CD4-positive, alpha-beta T cell (primary cell): ENCODE results near the gene PRKCA. TPM values are rescaled to one million over a fixed set of nuclear protein-coding genes. Genes with fewer than 3 reads are reported as not detected.

Experiments used
- ATAC-seq: fragments of 200-7000 bp; cut with Tn5 transposase; one replicate; pipeline ENCODE4 v1.10.0; 2022; ENCODE audit warnings: mild to moderate bottlenecking; ENCODE audit not compliant: poor library complexity
- CTCF ChIA-PET: fragments of 350-600 bp; sonication (Branson Sonifier 250); formaldehyde crosslinking; loops from one replicate; lab custom pipeline; 2021; ENCODE audit warnings: antibody characterized with exemption, inconsistent platforms; lab: Charles Lee
- POLR2A ChIA-PET: fragments of 350-600 bp; sonication (Branson Sonifier 250); formaldehyde crosslinking; loops from one replicate; lab custom pipeline; 2021; ENCODE audit warnings: antibody characterized with exemption, inconsistent platforms; lab: Charles Lee
- DNase-seq, 14 experiments: peaks; one replicate each; pipeline ENCODE4 v3.0.0-alpha.2; 2013 to 2020; ENCODE audit warnings: mixed read lengths in 2 of 14
- H3K27ac ChIP-seq, 2 donors: one replicate each; pipeline versions ENCODE4 v1.5.1 to v1.7.0; 2013; ENCODE audit warnings: low read length in 2 of 2, low read depth in 1 of 2, mild to moderate bottlenecking in 1 of 2
- H3K27me3 ChIP-seq, 2 experiments: 1 replicate in 1 of 2; 2 replicates in 1 of 2; pipeline versions ENCODE4 v1.6.1 to v1.7.0; 2013; ENCODE audit warnings: low read length in 2 of 2, control low read depth in 1 of 2, mild to moderate bottlenecking in 1 of 2, moderate library complexity in 1 of 2; ENCODE audit not compliant: insufficient read depth in 2 of 2, control insufficient read depth in 1 of 2
- H3K36me3 ChIP-seq: one replicate; pipeline ENCODE4 v1.6.1; 2013; ENCODE audit warnings: low read length, control low read depth; ENCODE audit not compliant: insufficient read depth
- H3K4me1 ChIP-seq: one replicate; pipeline ENCODE4 v1.6.1; 2013; ENCODE audit warnings: low read length, control low read depth; ENCODE audit not compliant: insufficient read depth
- H3K4me3 ChIP-seq: one replicate; pipeline ENCODE4 v1.5.1; 2013; ENCODE audit warnings: mild to moderate bottlenecking, low read length, moderate library complexity
- H3K9me3 ChIP-seq, 2 experiments: 1 replicate in 1 of 2; 2 replicates in 1 of 2; pipeline versions ENCODE4 v1.6.1 to v1.7.0; 2013; ENCODE audit warnings: low read length in 2 of 2, mild to moderate bottlenecking in 2 of 2, control low read depth in 1 of 2, moderate library complexity in 1 of 2; ENCODE audit not compliant: control insufficient read depth in 1 of 2, insufficient read depth in 1 of 2
- H3K27ac Mint-ChIP-seq: one replicate; pipeline ENCODE4 v1.8.0; 2020; ENCODE audit warnings: mixed read lengths
- H3K27me3 Mint-ChIP-seq: one replicate; pipeline ENCODE4 v1.8.0; 2021; ENCODE audit warnings: mixed read lengths
- H3K36me3 Mint-ChIP-seq: one replicate; pipeline ENCODE4 v1.8.0; 2021; ENCODE audit warnings: low read depth, mixed read lengths
- H3K4me1 Mint-ChIP-seq: one replicate; pipeline ENCODE4 v1.8.0; 2021; ENCODE audit warnings: low read depth, mixed read lengths
- H3K4me3 Mint-ChIP-seq: one replicate; pipeline ENCODE4 v1.8.0; 2020; ENCODE audit warnings: mild to moderate bottlenecking, mixed read lengths
- H3K9me3 Mint-ChIP-seq: one replicate; pipeline ENCODE4 v1.8.0; 2020; ENCODE audit warnings: mixed read lengths
- intact Hi-C, 2 experiments: fragments of 100-400 bp; cut with DNase I in 1 of 2; cut with micrococcal nuclease in 1 of 2; formaldehyde crosslinking; loops; one replicate each; pipeline versions ENCODE4 v1.15.1 to v1.9.0; 2023 to 2025; cut with DNase I, micrococcal nuclease
- total RNA-seq, 174 experiments: library from RNA in 2 of 174; stranded (reverse) in 2 of 174; gene quantifications; one replicate each; pipeline ENCODE4 v1.2.3 and lab custom pipeline; 2021 to 2026
- TF ChIP-seq, protein P1 (sequence below): fragments of 200-600 bp; IDR thresholded peaks from one replicate; pipeline ENCODE4 v1.8.0; 2022; ENCODE audit warnings: antibody characterized with exemption, mild to moderate bottlenecking

Gene PRKCA
- total RNA-seq, 2 experiments from 2014 or later: 84.8 to 88.6 TPM

DNA sequence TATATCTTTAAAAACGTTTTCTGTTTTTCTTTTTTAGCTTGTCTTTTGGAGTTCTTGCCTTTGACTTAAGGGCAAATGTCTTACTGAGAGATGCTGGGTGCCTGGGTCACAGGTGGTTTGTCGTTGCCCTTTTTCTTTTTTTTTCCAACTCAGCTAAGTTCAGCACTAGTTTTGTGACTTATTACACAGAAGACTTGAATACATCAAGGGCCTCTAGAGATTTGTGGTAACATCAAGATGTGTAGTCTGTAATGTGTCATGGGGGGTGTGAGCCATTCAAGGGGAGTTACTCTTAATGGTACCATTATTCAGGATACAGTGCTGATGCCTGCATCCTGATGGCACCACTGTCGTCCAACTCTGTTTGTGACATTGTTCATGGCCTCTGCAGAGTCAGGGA lies 95.1 kb downstream of the PRKCA start:
- ATAC-seq: peak; percentile 48
- H3K4me3 Mint-ChIP-seq: peak overlapping the region; percentile 64
- CTCF ChIA-PET: interaction anchor here (0.7 to 1.2 kb wide), 2 partner anchors 53 to 197 kb away, joined by 3 to 4 read pairs; no protein-coding TSS in a partner anchor

DNA sequence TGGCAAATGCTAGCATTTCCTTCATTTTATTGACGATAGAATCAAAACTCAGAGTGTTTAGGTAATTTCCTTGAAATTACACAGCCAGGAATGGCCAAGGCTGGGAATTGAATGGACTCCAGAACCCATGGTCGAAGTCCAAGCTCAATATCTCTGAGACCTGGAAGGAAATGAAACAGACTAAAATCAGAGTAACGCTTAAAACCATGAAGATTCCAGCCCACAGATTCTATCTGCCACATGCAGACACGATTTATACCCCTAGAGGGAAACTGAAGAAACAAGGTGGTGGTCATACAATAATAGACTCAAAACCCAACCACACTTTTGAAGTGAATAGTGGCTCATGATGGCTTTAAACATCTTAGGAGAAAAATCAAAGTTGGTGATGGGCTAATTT lies 95.6 kb downstream of the PRKCA start:
- Mint-ChIP-seq H3K4me1 (peaks cover 83% of the 10 kb centered on the region), H3K36me3 (peaks cover 21% of the 10 kb centered on the region), H3K27me3 (no peaks in the 10 kb centered on the region), H3K9me3 (peaks cover 2% of the 10 kb centered on the region), H3K4me3 (peak overlapping the region; percentile 83), H3K27ac (peak overlapping the region; percentile 89)
- TF ChIP-seq, protein P1, sequence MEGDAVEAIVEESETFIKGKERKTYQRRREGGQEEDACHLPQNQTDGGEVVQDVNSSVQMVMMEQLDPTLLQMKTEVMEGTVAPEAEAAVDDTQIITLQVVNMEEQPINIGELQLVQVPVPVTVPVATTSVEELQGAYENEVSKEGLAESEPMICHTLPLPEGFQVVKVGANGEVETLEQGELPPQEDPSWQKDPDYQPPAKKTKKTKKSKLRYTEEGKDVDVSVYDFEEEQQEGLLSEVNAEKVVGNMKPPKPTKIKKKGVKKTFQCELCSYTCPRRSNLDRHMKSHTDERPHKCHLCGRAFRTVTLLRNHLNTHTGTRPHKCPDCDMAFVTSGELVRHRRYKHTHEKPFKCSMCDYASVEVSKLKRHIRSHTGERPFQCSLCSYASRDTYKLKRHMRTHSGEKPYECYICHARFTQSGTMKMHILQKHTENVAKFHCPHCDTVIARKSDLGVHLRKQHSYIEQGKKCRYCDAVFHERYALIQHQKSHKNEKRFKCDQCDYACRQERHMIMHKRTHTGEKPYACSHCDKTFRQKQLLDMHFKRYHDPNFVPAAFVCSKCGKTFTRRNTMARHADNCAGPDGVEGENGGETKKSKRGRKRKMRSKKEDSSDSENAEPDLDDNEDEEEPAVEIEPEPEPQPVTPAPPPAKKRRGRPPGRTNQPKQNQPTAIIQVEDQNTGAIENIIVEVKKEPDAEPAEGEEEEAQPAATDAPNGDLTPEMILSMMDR: no peak
- no peaks in the 10 kb centered on the region for H3K27me3 ChIP-seq
- POLR2A ChIA-PET: interaction anchor here (0.7 to 3.5 kb wide), 5 partner anchors 8 to 94 kb away, joined by 3 to 18 read pairs (median 3); no protein-coding TSS in a partner anchor
- peaks cover 0 to 9% of the 10 kb centered on the region in 2 experiments for H3K9me3 ChIP-seq
- no peak for ATAC-seq
- no peak for DNase-seq
- intact Hi-C loops: loop anchor here in 1 of 2 experiments (2.0 to 5.0 kb wide), 3 partner anchors 17 to 91 kb away; no protein-coding TSS in a partner anchor
- CTCF ChIA-PET: interaction anchor here (0.9 to 1.2 kb wide), 2 partner anchors 143 to 197 kb away, joined by 3 to 4 read pairs; no protein-coding TSS in a partner anchor
- H3K36me3 ChIP-seq: no peaks in the 10 kb centered on the region
- peak overlapping the region; percentile 32 to 39 for H3K27ac ChIP-seq
- no peak overlapping the region for H3K4me3 ChIP-seq
- H3K4me1 ChIP-seq: peaks cover 38% of the 10 kb centered on the region

More for the DNA sequence above, 95.1 kb downstream of the PRKCA start:
- Mint-ChIP-seq H3K27ac (peak overlapping the region; percentile 89), H3K36me3 (peaks cover 25% of the 10 kb centered on the region), H3K27me3 (no peaks in the 10 kb centered on the region), H3K4me1 (peaks cover 83% of the 10 kb centered on the region), H3K9me3 (peaks cover 2% of the 10 kb centered on the region)
- Histone ChIP-seq H3K4me3 (no peak overlapping the region), H3K27ac (peak overlapping the region; percentile 12 to 40), H3K4me1 (peaks cover 43% of the 10 kb centered on the region), H3K9me3 (peaks cover 0 to 9% of the 10 kb centered on the region in 2 experiments), H3K27me3 (no peaks in the 10 kb centered on the region), H3K36me3 (no peaks in the 10 kb centered on the region)
- intact Hi-C loops: loop anchor here in 1 of 2 experiments (5.0 kb wide), 2 partner anchors 65 to 90 kb away; no protein-coding TSS in a partner anchor
- DNase-seq: no peak
- TF ChIP-seq, protein P1: no peak
- POLR2A ChIA-PET: interaction anchor here (0.7 to 3.5 kb wide), 4 partner anchors 8 to 93 kb away, joined by 3 to 18 read pairs (median 4); no protein-coding TSS in a partner anchor

DNA sequence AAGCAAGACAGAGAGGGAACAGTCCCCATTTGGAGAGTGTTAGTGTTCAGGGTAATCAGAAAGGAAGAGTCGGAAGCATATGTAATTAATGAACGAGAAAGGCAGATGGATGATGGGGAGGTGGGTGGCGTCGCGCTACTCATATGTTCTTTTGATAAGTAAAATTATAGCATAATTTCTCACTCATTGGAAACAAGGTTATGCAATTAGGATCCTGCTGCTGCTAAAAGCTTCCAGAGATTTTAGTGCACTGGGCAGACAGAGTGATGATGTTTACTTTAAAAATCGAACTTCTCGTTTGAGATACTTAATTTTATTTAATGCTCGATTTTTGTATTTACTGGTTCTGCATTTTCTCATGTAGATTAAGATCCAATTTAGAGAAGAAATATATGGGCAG lies 96.2 kb downstream of the PRKCA start:
- ChIA-PET POLR2A (interaction anchor here (0.6 to 3.5 kb wide), 8 partner anchors 7 to 174 kb away, joined by 3 to 18 read pairs (median 3); no protein-coding TSS in a partner anchor), CTCF (interaction anchor here (0.9 to 1.2 kb wide), 2 partner anchors 143 to 198 kb away, joined by 3 to 4 read pairs; no protein-coding TSS in a partner anchor)
- TF ChIP-seq, protein P1: no peak
- peaks cover 2% of the 10 kb centered on the region for H3K9me3 Mint-ChIP-seq
- peak overlapping the region; percentile 83 for H3K4me3 Mint-ChIP-seq
- H3K27me3 Mint-ChIP-seq: no peaks in the 10 kb centered on the region
- Histone ChIP-seq H3K4me1 (peaks cover 38% of the 10 kb centered on the region), H3K9me3 (peaks cover 0 to 6% of the 10 kb centered on the region in 2 experiments), H3K27ac (peak overlapping the region; percentile 39 to 63), H3K27me3 (no peaks in the 10 kb centered on the region), H3K36me3 (no peaks in the 10 kb centered on the region), H3K4me3 (peak overlapping the region; percentile 41)
- peaks cover 18% of the 10 kb centered on the region for H3K36me3 Mint-ChIP-seq
- intact Hi-C loops: loop anchor here in 1 of 2 experiments (1.0 to 5.0 kb wide), 4 partner anchors 9 to 91 kb away; no protein-coding TSS in a partner anchor
- peak overlapping the region; percentile 89 for H3K27ac Mint-ChIP-seq
- ATAC-seq: no peak
- DNase-seq: no peak
- peaks cover 87% of the 10 kb centered on the region for H3K4me1 Mint-ChIP-seq
